ENCODE data around the gene ANGPTL2. TPM values are rescaled to one million over a fixed set of nuclear protein-coding genes. Genes with fewer than 3 reads are reported as not detected.

ANGPTL2 gene
- polyA plus RNA-seq, 1 of the 3 experiments (the other 2 are of a cell fraction), result 12.3 TPM

GRCh38 chr9:127078336-127078735, 44.1 kb downstream of the ANGPTL2 start:
- Histone ChIP-seq H3K9me3 (no peaks in the 10 kb centered on the region), H3K79me2 (ENCODE audit: insufficient read depth) (no peaks in the 10 kb centered on the region), H3K27ac (ENCODE audit: low read depth in 2 of 2, low read length in 1 of 2) (no peak overlapping the region), H3K9ac (no peak overlapping the region), H3F3A (replicated peaks; ENCODE audit: insufficient read depth) (no peaks in the 10 kb centered on the region), H3K9me2 (no peaks in the 10 kb centered on the region), H2AFZ (ENCODE audit: low read depth) (no peak overlapping the region), H4K20me1 (ENCODE audit: insufficient read depth) (no peaks in the 10 kb centered on the region), H3K4me1 (ENCODE audit: control insufficient read depth in 1 of 2, insufficient read depth in 2 of 2, low read depth in 1 of 2, low read length in 1 of 2) (peaks cover 0 to 8% of the 10 kb centered on the region in 2 experiments; a peak in 1 of 4 replicates), H3K4me3 (ENCODE audit: low read depth in 2 of 2, low read length in 1 of 2) (no peak overlapping the region), H3K27me3 (ENCODE audit: insufficient read depth) (no peaks in the 10 kb centered on the region), H3K4me2 (no peak overlapping the region), H3K36me3 (replicated peaks in 1 of 2; ENCODE audit: control insufficient read depth in 1 of 2, insufficient read depth in 2 of 2, low read length in 1 of 2) (no peaks in the 10 kb centered on the region)
- no peak for TF ChIP-seq IRF3 (IDR thresholded peaks at IDR 0.05; ENCODE audit: low read depth, low read length)
- no peak for TF ChIP-seq RFX5 (IDR thresholded peaks at IDR 0.05; ENCODE audit: low read length)
- WGBS (ENCODE audit: low lambda C conversion rate), result 81% methylated on average over 6 of the region's 6 CpGs
- ChIA-PET POLR2A (no interaction called here), CTCF (interaction anchor here (0.8 to 1.7 kb wide), 3 partner anchors 28 to 121 kb away, joined by 3 to 4 read pairs (median 3); no protein-coding TSS in a partner anchor)
- no peak for DNase-seq

GRCh38 chr9:127077644-127077946, 44.8 kb downstream of the ANGPTL2 start:
- H3K4me3 ChIP-seq (ENCODE audit: low read depth in 2 of 2, low read length in 1 of 2), result no peak overlapping the region
- no peak for DNase-seq
- no peak for TF ChIP-seq MXI1 (IDR thresholded peaks at IDR 0.05; ENCODE audit: low read depth, low read length)
- TF ChIP-seq RAD21 (IDR thresholded peaks at IDR 0.05; ENCODE audit: low read length), result no peak
- no peak for TF ChIP-seq CHD2 (IDR thresholded peaks at IDR 0.05; ENCODE audit: low read length, partially characterized antibody)
- no peak for TF ChIP-seq FOSL2 (IDR thresholded peaks at IDR 0.05; ENCODE audit: borderline replicate concordance, low read depth)
- no peak for TF ChIP-seq USF1 (IDR thresholded peaks at IDR 0.05; ENCODE audit: borderline replicate concordance, low read depth)
- no peak for TF ChIP-seq TCF12 (IDR thresholded peaks at IDR 0.05)
- no peak for TF ChIP-seq FOXM1 (IDR thresholded peaks at IDR 0.05; ENCODE audit: low read depth)
- TF ChIP-seq TEAD4 (IDR thresholded peaks at IDR 0.05; ENCODE audit: borderline replicate concordance, insufficient read depth), result no peak
- TF ChIP-seq TAF1 (IDR thresholded peaks at IDR 0.05; ENCODE audit: borderline replicate concordance, low read depth, low read length), result no peak
- TF ChIP-seq RCOR1 (IDR thresholded peaks at IDR 0.05; ENCODE audit: low read length), result no peak
- no peak for TF ChIP-seq GATA2 (CRISPR knock-in tag; IDR thresholded peaks at IDR 0.05)
- no peaks in the 10 kb centered on the region for H3F3A ChIP-seq (replicated peaks; ENCODE audit: insufficient read depth)
- H3K27me3 ChIP-seq (ENCODE audit: insufficient read depth), result no peaks in the 10 kb centered on the region
- H3K9me2 ChIP-seq, result no peaks in the 10 kb centered on the region
- H3K79me2 ChIP-seq (ENCODE audit: insufficient read depth), result no peaks in the 10 kb centered on the region
- no peak overlapping the region for H3K27ac ChIP-seq (ENCODE audit: low read depth in 2 of 2, low read length in 1 of 2)
- no peak overlapping the region for H3K9ac ChIP-seq
- ChIA-PET CTCF (interaction anchor here (0.8 to 1.7 kb wide), 2 partner anchors 29 to 121 kb away, joined by 3 to 4 read pairs; no protein-coding TSS in a partner anchor), POLR2A (no interaction called here)
- 67% methylated on average over 2 of the region's 2 CpGs for WGBS (ENCODE audit: low lambda C conversion rate)
- H4K20me1 ChIP-seq (ENCODE audit: insufficient read depth), result no peaks in the 10 kb centered on the region
- H3K4me1 ChIP-seq (ENCODE audit: control insufficient read depth in 1 of 2, insufficient read depth in 2 of 2, low read depth in 1 of 2, low read length in 1 of 2), result peaks cover 0 to 8% of the 10 kb centered on the region in 2 experiments; a peak in 1 of 4 replicates
- H3K36me3 ChIP-seq (replicated peaks in 1 of 2; ENCODE audit: control insufficient read depth in 1 of 2, insufficient read depth in 2 of 2, low read length in 1 of 2), result no peaks in the 10 kb centered on the region
- no peaks in the 10 kb centered on the region for H3K9me3 ChIP-seq
- H2AFZ ChIP-seq (ENCODE audit: low read depth), result no peak overlapping the region
- H3K4me2 ChIP-seq, result no peak overlapping the region

All from SK-N-SH (cell line).